BLaER1 treated with 17β-estradiol and CSF1 and Interleukin-3, amounts not matched to agents 10 nM and 100 nM (cell line): ENCODE measurements around the gene RYR1.

ENCODE experiments used
- H3K27ac ChIP-seq, 11 experiments: shearing (Covaris generic); formaldehyde crosslinking; 2 replicates each; pipeline ENCODE4 v1.8.1; 2022
- H3K27me3 ChIP-seq, 11 experiments: shearing (Covaris generic); formaldehyde crosslinking; 2 replicates each; pipeline ENCODE4 v1.8.1; 2022
- H3K36me3 ChIP-seq, 11 experiments: shearing (Covaris generic); formaldehyde crosslinking; 2 replicates each; pipeline ENCODE4 v1.8.1; 2022
- H3K4me1 ChIP-seq, 10 experiments: shearing (Covaris generic); formaldehyde crosslinking; 2 replicates each; pipeline ENCODE4 v1.8.1; 2022
- H3K4me2 ChIP-seq, 11 experiments: shearing (Covaris generic); formaldehyde crosslinking; 2 replicates each; pipeline ENCODE4 v1.8.1; 2022
- H3K4me3 ChIP-seq, 10 experiments: shearing (Covaris generic); formaldehyde crosslinking; 2 replicates each; pipeline ENCODE4 v1.8.1; 2022
- H3K9ac ChIP-seq, 11 experiments: shearing (Covaris generic); formaldehyde crosslinking; 2 replicates each; pipeline ENCODE4 v1.8.1; 2022
- H3K9me3 ChIP-seq, 11 experiments: shearing (Covaris generic); formaldehyde crosslinking; replicated peaks in 1 of 11; 2 replicates each; pipeline ENCODE4 v1.8.1; 2022
- H4K20me1 ChIP-seq, 11 experiments: shearing (Covaris generic); formaldehyde crosslinking; 2 replicates each; pipeline ENCODE4 v1.8.1; 2022
- Cebpa-rat ChIP-seq, 11 experiments: shearing (Covaris generic); IDR thresholded peaks; 2 replicates each; pipeline ENCODE4 v1.8.1; 2022

Gene RYR1

DNA sequence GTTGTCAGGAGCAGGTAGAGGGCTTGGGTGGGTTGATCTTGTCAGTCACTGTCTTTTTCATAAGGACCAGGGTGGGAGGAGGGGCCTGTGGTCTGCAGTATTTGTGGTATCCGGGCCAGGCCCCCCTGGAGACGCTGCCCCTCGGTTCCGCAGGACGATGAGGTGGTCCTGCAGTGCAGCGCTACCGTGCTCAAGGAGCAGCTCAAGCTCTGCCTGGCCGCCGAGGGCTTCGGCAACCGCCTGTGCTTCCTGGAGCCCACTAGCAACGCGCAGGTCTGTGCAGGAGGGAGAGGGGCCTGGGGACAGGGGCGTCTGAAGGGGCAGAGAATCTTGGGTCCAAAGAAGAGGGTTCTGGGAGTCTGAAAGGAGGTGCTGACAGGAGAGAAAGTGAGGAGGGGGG, 7.1 kb downstream of the RYR1 start:
- H3K36me3 ChIP-seq, result no peaks in the 10 kb centered on the region
- peaks cover 0 to 12% (median 2%) of the 10 kb centered on the region in 10 experiments; a peak in 8 of 20 replicates for H3K4me1 ChIP-seq
- H3K9me3 ChIP-seq, result no peaks in the 10 kb centered on the region
- peaks cover 0 to 6% (median 0%) of the 10 kb centered on the region in 11 experiments; a peak in 1 of 22 replicates for H4K20me1 ChIP-seq
- no peak overlapping the region for H3K4me2 ChIP-seq
- no peak overlapping the region for H3K27ac ChIP-seq
- H3K4me3 ChIP-seq, result no peak overlapping the region
- TF ChIP-seq Cebpa-rat (IDR thresholded peaks at IDR 0.05), result no peak
- H3K27me3 ChIP-seq, result no peaks in the 10 kb centered on the region
- no peak overlapping the region for H3K9ac ChIP-seq

DNA sequence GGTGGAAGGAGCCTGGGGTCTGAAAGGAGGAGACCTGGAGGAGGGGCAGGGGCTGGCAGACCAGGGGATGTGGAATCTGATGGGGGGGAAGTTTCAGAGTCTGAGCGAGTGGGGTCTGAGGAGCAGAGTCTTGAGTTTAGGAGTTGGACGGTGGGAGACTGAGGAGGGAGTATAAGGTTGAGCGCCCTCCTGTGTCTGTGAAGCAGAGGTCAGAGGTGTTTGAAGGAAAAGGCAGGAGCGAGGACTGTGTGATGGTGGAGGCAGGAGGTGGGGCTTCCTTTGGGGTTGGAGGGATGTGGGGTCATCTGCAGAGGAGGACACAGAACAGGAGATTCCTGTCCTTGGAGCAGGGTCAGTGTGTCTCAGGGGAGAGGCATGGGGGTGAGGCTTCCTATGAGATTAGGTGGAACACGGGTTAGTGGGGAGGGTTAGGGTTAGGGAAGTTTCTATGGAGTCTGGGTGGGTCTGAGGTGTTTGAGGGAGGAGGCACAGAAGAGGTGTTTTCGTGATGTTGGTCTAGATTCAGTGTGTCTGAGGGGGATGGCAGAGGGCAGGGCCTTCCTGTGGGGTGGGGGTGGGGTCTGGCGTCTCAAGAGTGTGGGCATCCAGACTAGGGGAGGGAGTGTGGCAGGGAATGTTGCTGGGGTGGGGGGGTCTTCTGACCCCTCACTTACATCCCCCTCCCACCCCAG, 8.3 kb downstream of the RYR1 start:
- Histone ChIP-seq H3K4me1 (peaks cover 0 to 6% (median under 1%) of the 10 kb centered on the region in 10 experiments; a peak in 8 of 20 replicates), H3K9me3 (no peaks in the 10 kb centered on the region)

DNA sequence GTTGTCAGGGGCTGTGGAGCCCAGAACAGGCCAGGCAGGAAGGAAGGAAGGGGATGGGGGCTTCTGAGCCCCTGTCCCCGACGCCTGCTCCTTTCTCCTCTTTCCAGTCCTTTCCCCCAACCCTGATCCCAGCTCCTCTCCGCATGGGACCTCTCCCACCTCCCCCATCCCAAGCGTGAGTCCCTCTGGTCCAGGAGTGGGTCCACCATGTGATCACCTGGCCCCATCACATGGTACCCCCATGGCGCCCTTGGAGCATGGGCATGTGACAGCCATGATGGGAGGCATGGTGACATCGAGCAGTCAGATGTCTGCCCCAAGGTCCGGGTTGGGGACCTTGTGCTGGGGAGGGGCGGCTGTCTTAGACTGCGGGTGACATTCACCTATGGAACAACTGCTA, 9.2 kb downstream of the RYR1 start:
- Histone ChIP-seq H3K4me2 (no peak overlapping the region), H3K27me3 (no peaks in the 10 kb centered on the region), H3K4me1 (0 out of 20 replicates have a peak, but pooled peaks cover 0 to 4% (median 0%) of the 10 kb centered on the region in 10 experiments), H3K27ac (no peak overlapping the region), H4K20me1 (peaks cover 0 to 6% (median 0%) of the 10 kb centered on the region in 11 experiments; a peak in 1 of 22 replicates), H3K9ac (no peak overlapping the region), H3K36me3 (no peaks in the 10 kb centered on the region), H3K9me3 (no peaks in the 10 kb centered on the region), H3K4me3 (no peak overlapping the region)
- TF ChIP-seq Cebpa-rat (IDR thresholded peaks at IDR 0.05), result no peak

More for the DNA sequence above, 8.3 kb downstream of the RYR1 start:
- H4K20me1 ChIP-seq, result peaks cover 0 to 6% (median 0%) of the 10 kb centered on the region in 11 experiments; a peak in 1 of 22 replicates
- H3K4me2 ChIP-seq, result no peak overlapping the region
- H3K27me3 ChIP-seq, result no peaks in the 10 kb centered on the region
- TF ChIP-seq Cebpa-rat (IDR thresholded peaks at IDR 0.05), result no peak
- H3K4me3 ChIP-seq, result no peak overlapping the region
- no peak overlapping the region for H3K9ac ChIP-seq
- no peak overlapping the region for H3K27ac ChIP-seq
- no peaks in the 10 kb centered on the region for H3K36me3 ChIP-seq

DNA sequence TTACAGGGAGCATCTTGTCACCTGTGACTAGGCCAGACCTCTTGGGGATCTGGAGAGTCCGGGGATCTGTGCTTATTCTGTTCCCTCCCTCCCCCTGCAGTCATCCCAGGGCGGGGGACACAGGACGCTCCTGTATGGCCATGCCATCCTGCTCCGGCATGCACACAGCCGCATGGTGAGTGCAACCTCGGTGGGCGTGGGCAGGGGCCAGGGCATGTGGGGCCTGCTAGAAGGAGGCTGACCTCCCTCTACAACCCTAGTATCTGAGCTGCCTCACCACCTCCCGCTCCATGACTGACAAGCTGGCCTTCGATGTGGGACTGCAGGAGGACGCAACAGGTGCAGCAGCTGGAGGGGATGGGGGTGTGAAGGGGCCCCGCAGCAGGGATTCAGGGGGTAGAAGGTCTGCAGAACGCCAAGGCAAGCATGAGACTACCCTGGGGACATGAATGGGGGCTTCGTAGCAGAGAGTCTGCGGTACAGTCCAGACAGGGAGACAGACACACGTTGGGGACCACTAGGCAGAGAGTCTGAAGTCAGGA, 10.0 kb downstream of the RYR1 start:
- Histone ChIP-seq H3K27ac (no peak overlapping the region), H3K4me3 (no peak overlapping the region), H3K9me3 (no peaks in the 10 kb centered on the region), H3K4me1 (0 out of 20 replicates have a peak, but pooled peaks cover 0 to 4% (median 0%) of the 10 kb centered on the region in 10 experiments), H3K4me2 (no peak overlapping the region), H3K36me3 (no peaks in the 10 kb centered on the region), H3K27me3 (no peaks in the 10 kb centered on the region), H4K20me1 (peaks cover 0 to 6% (median 0%) of the 10 kb centered on the region in 11 experiments; a peak in 1 of 22 replicates), H3K9ac (no peak overlapping the region)
- no peak for TF ChIP-seq Cebpa-rat (IDR thresholded peaks at IDR 0.05)

DNA sequence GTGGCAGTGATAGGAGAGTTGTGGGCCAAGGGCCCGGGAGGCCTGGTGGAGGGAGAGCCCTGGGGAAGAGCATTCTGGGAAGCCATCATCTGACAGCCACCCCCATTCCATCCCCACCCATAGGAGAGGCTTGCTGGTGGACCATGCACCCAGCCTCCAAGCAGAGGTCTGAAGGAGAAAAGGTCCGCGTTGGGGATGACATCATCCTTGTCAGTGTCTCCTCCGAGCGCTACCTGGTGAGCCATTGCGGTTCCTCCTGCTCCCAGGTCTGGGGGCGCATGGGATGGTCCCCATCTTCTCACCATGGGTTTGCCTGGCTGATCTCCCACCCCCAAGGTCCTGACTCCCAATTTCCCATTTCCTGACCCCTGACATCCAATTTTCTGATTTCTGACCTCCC, 10.5 kb downstream of the RYR1 start:
- Histone ChIP-seq H3K27me3 (no peaks in the 10 kb centered on the region), H3K27ac (no peak overlapping the region), H3K4me2 (no peak overlapping the region), H3K4me3 (no peak overlapping the region), H4K20me1 (peaks cover 0 to 6% (median 0%) of the 10 kb centered on the region in 11 experiments; a peak in 1 of 22 replicates), H3K4me1 (0 out of 20 replicates have a peak, but pooled peaks cover 0 to 4% (median 0%) of the 10 kb centered on the region in 10 experiments), H3K9me3 (no peaks in the 10 kb centered on the region), H3K9ac (no peak overlapping the region), H3K36me3 (no peaks in the 10 kb centered on the region)
- TF ChIP-seq Cebpa-rat (IDR thresholded peaks at IDR 0.05), result no peak

DNA sequence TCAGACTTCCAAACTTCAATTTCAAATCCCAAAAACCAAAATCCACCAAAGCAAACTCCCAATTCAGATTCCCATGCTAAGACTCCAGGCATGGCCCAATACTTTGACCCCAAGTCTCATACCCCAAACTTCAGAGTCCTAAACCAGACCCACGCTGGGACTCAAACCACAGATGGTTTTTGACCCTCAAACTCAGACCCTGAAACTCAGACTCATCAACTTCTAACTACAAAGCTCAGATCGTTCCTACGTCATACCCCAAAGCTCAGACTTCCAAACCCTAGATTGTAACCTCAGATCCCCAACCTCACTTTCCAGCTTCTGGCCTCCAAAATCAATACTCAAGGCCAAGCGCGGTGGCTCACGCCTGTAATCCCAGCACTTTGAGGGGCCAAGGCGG, 11.9 kb downstream of the RYR1 start:
- H3K36me3 ChIP-seq, result no peaks in the 10 kb centered on the region; a peak in 2 of 22 replicates
- H3K4me2 ChIP-seq, result no peak overlapping the region
- peaks cover 0 to 6% (median 0%) of the 10 kb centered on the region in 11 experiments; a peak in 1 of 22 replicates for H4K20me1 ChIP-seq
- no peaks in the 10 kb centered on the region for H3K27me3 ChIP-seq
- no peak overlapping the region for H3K4me3 ChIP-seq
- no peak for TF ChIP-seq Cebpa-rat (IDR thresholded peaks at IDR 0.05)
- H3K9ac ChIP-seq, result no peak overlapping the region
- H3K27ac ChIP-seq, result no peak overlapping the region
- peaks cover 0 to 4% (median 0%) of the 10 kb centered on the region in 11 experiments; a peak in 1 of 22 replicates for H3K9me3 ChIP-seq
- 0 out of 20 replicates have a peak, but pooled peaks cover 0 to 4% (median 0%) of the 10 kb centered on the region in 10 experiments for H3K4me1 ChIP-seq

DNA sequence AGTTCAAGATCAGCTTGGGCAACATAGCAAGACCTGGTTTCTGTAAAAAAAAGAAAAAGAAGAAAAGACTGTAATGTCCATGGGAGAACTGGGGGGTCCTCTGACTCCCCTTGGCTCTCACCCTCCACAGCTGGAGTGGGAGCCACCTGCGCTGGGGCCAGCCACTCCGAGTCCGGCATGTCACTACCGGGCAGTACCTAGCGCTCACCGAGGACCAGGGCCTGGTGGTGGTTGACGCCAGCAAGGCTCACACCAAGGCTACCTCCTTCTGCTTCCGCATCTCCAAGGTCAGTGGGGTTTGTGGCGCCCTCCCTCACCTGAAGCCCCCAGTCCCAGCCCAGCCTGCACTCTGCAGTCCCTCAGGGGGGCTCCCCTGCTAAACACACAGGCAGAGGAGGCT, 14.7 kb downstream of the RYR1 start:
- Histone ChIP-seq H3K27ac (no peak overlapping the region), H3K4me2 (no peak overlapping the region), H3K9me3 (peaks cover 0 to 6% (median 0%) of the 10 kb centered on the region in 11 experiments; a peak in 1 of 22 replicates), H3K4me3 (no peak overlapping the region), H3K9ac (no peak overlapping the region), H3K4me1 (no peaks in the 10 kb centered on the region), H3K36me3 (no peaks in the 10 kb centered on the region; a peak in 2 of 22 replicates), H4K20me1 (peaks cover 0 to 6% (median 0%) of the 10 kb centered on the region in 11 experiments; a peak in 1 of 22 replicates), H3K27me3 (no peaks in the 10 kb centered on the region)
- TF ChIP-seq Cebpa-rat (IDR thresholded peaks at IDR 0.05), result no peak

DNA sequence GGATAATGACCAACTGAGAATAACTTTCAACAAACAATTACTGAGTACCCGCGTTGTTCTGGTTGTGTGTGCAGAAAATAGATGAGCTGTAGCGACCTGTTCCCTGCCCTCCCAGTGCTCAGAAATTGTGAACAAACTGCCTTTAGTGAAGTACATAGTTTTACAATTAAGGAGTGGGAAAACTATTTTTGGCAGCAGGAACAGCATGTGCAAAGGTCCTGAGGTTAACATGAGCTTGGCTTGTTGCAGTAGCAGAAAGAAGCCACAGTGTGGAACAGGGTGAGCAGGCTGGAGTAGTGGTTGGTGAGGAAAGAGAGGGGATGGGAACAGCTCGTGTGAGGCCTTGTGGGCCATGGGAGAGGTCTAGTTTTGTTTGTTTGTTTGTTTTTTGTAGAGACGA, 16.0 kb downstream of the RYR1 start:
- Histone ChIP-seq H3K4me3 (no peak overlapping the region), H3K27me3 (no peaks in the 10 kb centered on the region), H3K9me3 (peaks cover 0 to 6% (median 0%) of the 10 kb centered on the region in 11 experiments; a peak in 1 of 22 replicates), H3K4me2 (no peak overlapping the region), H3K4me1 (no peaks in the 10 kb centered on the region), H3K27ac (no peak overlapping the region), H4K20me1 (no peaks in the 10 kb centered on the region), H3K36me3 (no peaks in the 10 kb centered on the region; a peak in 2 of 22 replicates), H3K9ac (no peak overlapping the region)
- TF ChIP-seq Cebpa-rat (IDR thresholded peaks at IDR 0.05), result no peak

DNA sequence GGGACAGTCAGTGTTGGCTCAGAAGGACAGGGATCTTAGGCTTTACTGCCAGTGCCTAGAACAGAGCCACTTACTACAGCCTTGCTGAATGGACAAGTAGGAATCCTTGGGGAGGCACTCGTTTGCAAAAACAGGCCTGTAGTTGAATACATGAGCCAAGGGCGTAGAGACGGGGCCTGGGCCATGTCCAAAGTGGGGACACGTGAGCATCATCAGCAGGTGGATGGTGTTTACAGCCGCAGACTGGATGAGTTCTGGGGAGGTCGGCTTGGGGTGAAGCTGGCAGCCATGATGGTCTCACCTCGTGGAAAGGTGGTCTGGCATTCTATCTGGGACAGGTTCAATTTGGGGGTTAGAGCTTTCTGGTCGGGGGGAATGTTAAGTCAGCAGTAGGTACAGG, 17.5 kb downstream of the RYR1 start:
- no peak for TF ChIP-seq Cebpa-rat (IDR thresholded peaks at IDR 0.05)
- no peak overlapping the region for H3K4me2 ChIP-seq
- H3K27me3 ChIP-seq, result no peaks in the 10 kb centered on the region
- H3K27ac ChIP-seq, result no peak overlapping the region
- peaks cover 0 to 6% (median 0%) of the 10 kb centered on the region in 11 experiments; a peak in 1 of 22 replicates for H3K9me3 ChIP-seq
- H3K9ac ChIP-seq, result no peak overlapping the region
- no peaks in the 10 kb centered on the region; a peak in 1 of 22 replicates for H4K20me1 ChIP-seq
- no peaks in the 10 kb centered on the region for H3K4me1 ChIP-seq
- peaks cover 0 to 7% (median 0%) of the 10 kb centered on the region in 11 experiments; a peak in 2 of 22 replicates for H3K36me3 ChIP-seq
- no peak overlapping the region for H3K4me3 ChIP-seq
